NCI-H187 (cell line): Measurements from ENCODE around the gene CIAO2A.
"Not testable (repeated sequence)": the region's sequence is repeated elsewhere in the genome, so short reads cannot be mapped to it uniquely, and the experiment has no call there.

Source experiments
- DNase-seq, 2 experiments: peaks; one replicate each; lab custom pipeline; 2025; lab: John Stamatoyannopoulos, UW

The CIAO2A gene

GRCh38 chr15:64070965-64071851 lies 22.4 kb downstream of the CIAO2A start:
- no peak for DNase-seq

GRCh38 chr15:64070106-64070505 lies 23.5 kb downstream of the CIAO2A start:
- DNase-seq: no peak

GRCh38 chr15:64068133-64068532 lies 25.5 kb downstream of the CIAO2A start:
- DNase-seq: no peak

GRCh38 chr15:64067564-64068030 lies 26.0 kb downstream of the CIAO2A start:
- DNase-seq: peak in 1 of 2 experiments; percentile 22

- no peak for DNase-seq
These were observed 27.2 kb downstream of the CIAO2A start for GRCh38 chr15:64066451-64066850.

GRCh38 chr15:64060716-64061115 lies 32.9 kb downstream of the CIAO2A start:
- no peak for DNase-seq

GRCh38 chr15:64059104-64059503 lies 34.5 kb downstream of the CIAO2A start:
- not testable (repeated sequence) for DNase-seq

- no peak for DNase-seq
These were observed 35.4 kb downstream of the CIAO2A start for GRCh38 chr15:64058279-64058678.

- DNase-seq: not testable (repeated sequence)
These were observed 40.0 kb downstream of the CIAO2A start for GRCh38 chr15:64053674-64054073.

GRCh38 chr15:64052925-64053491 lies 40.6 kb downstream of the CIAO2A start:
- DNase-seq: no peak

GRCh38 chr15:64051407-64052259 lies 42.0 kb downstream of the CIAO2A start:
- no peak for DNase-seq

GRCh38 chr15:64051093-64051402 lies 42.6 kb downstream of the CIAO2A start:
- no peak for DNase-seq

- DNase-seq: no peak
These were observed 43.2 kb downstream of the CIAO2A start for GRCh38 chr15:64050281-64051092.

- no peak for DNase-seq
These were observed 44.7 kb downstream of the CIAO2A start for GRCh38 chr15:64048781-64049460.

- no peak for DNase-seq
These were observed 47.1 kb downstream of the CIAO2A start, which contains the start of gene DAPK2 for GRCh38 chr15:64046421-64047153. Gene DAPK2 (minus strand): TSS chr15:64046485. CDS start chr15:64040261, 6,224 bp downstream.

- no peak for DNase-seq
These were observed 47.7 kb downstream of the CIAO2A start for GRCh38 chr15:64045774-64046420.

GRCh38 chr15:64045101-64045435 lies 48.6 kb downstream of the CIAO2A start:
- DNase-seq: no peak

- DNase-seq: no peak
These were observed 49.1 kb downstream of the CIAO2A start for GRCh38 chr15:64044300-64045100.
